ENCODE measurements around the gene KRTAP10-4.

Gene KRTAP10-4

GRCh38 chr21:44558695-44559094 lies 14.8 kb upstream of the KRTAP10-4 start, which contains the start of gene KRTAP10-3:
Gene KRTAP10-3 (minus strand): TSS chr21:44558795. CDS start chr21:44558715, 80 bp downstream.
- Histone ChIP-seq H2BK5ac (ENCODE audit: low read length) (no peak within 1 kb of the TSS), H2BK15ac (ENCODE audit: low read length) (peak within 1 kb of the TSS; percentile 28), H3K79me1 (ENCODE audit: low read depth, low read length) (no peaks in the 10 kb centered on the region), H4K8ac (ENCODE audit: low read depth, low read length) (peak within 1 kb of the TSS; percentile 79), H3K4me2 (ENCODE audit: insufficient read depth, low read length, poor library complexity, severe bottlenecking) (no peak within 1 kb of the TSS), H3K18ac (ENCODE audit: low read length) (peak within 1 kb of the TSS; percentile 90), H4K91ac (ENCODE audit: low read depth, low read length, poor library complexity) (no peak within 1 kb of the TSS), H3K9me3 (replicated peaks in 1 of 2; ENCODE audit: control insufficient read depth in 2 of 2, insufficient read depth in 1 of 2, low read depth in 1 of 2, low read length in 2 of 2) (no peaks in the 10 kb centered on the region), H3K4ac (ENCODE audit: low read length) (peak within 1 kb of the TSS; percentile 68), H3K27ac (replicated peaks; ENCODE audit: low read length) (no peak within 1 kb of the TSS), H2AFZ (ENCODE audit: low read length) (no peak within 1 kb of the TSS), H2BK120ac (ENCODE audit: low read depth, low read length) (peak within 1 kb of the TSS; percentile 54), H3K14ac (ENCODE audit: low read length) (peak within 1 kb of the TSS; percentile 92), H2AK5ac (ENCODE audit: low read depth, low read length) (peak within 1 kb of the TSS; percentile 49), H3K4me3 (ENCODE audit: low read length in 2 of 2) (no peak within 1 kb of the TSS), H2BK12ac (ENCODE audit: low read length) (peak within 1 kb of the TSS; percentile 88), H3K27me3 (ENCODE audit: control insufficient read depth in 3 of 3, insufficient read depth in 3 of 3, low read depth in 1 of 3, low read length in 3 of 3) (no peaks in the 10 kb centered on the region), H3K4me1 (ENCODE audit: control insufficient read depth in 2 of 2, insufficient read depth in 1 of 2, low read depth in 1 of 2, low read length in 2 of 2) (peaks cover 2 to 5% of the 10 kb centered on the region in 2 donors), H3K9ac (ENCODE audit: low read depth, low read length, poor library complexity) (peak within 1 kb of the TSS; percentile 67), H3K23ac (ENCODE audit: low read depth, low read length, poor library complexity) (no peak within 1 kb of the TSS), H3K36me3 (replicated peaks in 1 of 2; ENCODE audit: control insufficient read depth in 2 of 2, insufficient read depth in 2 of 2, low read length in 2 of 2) (no peaks in the 10 kb centered on the region)
- no CpG with 5 or more reads among the region's 5 CpGs for WGBS, 2 donors (ENCODE audit: extremely low coverage in 2 of 2, insufficient read length in 2 of 2, insufficient replicate concordance in 1 of 2)
- DNase-seq (ENCODE audit: low spot score), result no peak

GRCh38 chr21:44564099-44564498 lies 9.4 kb upstream of the KRTAP10-4 start:
- Histone ChIP-seq H2BK5ac (ENCODE audit: low read length) (no peak overlapping the region), H3K4me2 (ENCODE audit: insufficient read depth, low read length, poor library complexity, severe bottlenecking) (no peak overlapping the region), H3K27ac (replicated peaks; ENCODE audit: low read length) (no peak overlapping the region), H2BK15ac (ENCODE audit: low read length) (no peak overlapping the region), H2BK120ac (ENCODE audit: low read depth, low read length) (no peak overlapping the region), H4K91ac (ENCODE audit: low read depth, low read length, poor library complexity) (no peak overlapping the region), H3K4me3 (ENCODE audit: low read length in 2 of 2) (no peak overlapping the region), H2AFZ (ENCODE audit: low read length) (no peak overlapping the region), H3K36me3 (replicated peaks in 1 of 2; ENCODE audit: control insufficient read depth in 2 of 2, insufficient read depth in 2 of 2, low read length in 2 of 2) (no peaks in the 10 kb centered on the region), H3K27me3 (ENCODE audit: control insufficient read depth in 3 of 3, insufficient read depth in 3 of 3, low read depth in 1 of 3, low read length in 3 of 3) (no peaks in the 10 kb centered on the region), H2AK5ac (ENCODE audit: low read depth, low read length) (no peak overlapping the region), H3K9ac (ENCODE audit: low read depth, low read length, poor library complexity) (no peak overlapping the region), H3K4me1 (ENCODE audit: control insufficient read depth in 2 of 2, insufficient read depth in 1 of 2, low read depth in 1 of 2, low read length in 2 of 2) (no peaks in the 10 kb centered on the region), H3K9me3 (replicated peaks in 1 of 2; ENCODE audit: control insufficient read depth in 2 of 2, insufficient read depth in 1 of 2, low read depth in 1 of 2, low read length in 2 of 2) (no peaks in the 10 kb centered on the region), H2BK12ac (ENCODE audit: low read length) (no peak overlapping the region), H3K79me1 (ENCODE audit: low read depth, low read length) (no peaks in the 10 kb centered on the region), H3K18ac (ENCODE audit: low read length) (no peak overlapping the region), H3K14ac (ENCODE audit: low read length) (no peak overlapping the region), H4K8ac (ENCODE audit: low read depth, low read length) (no peak overlapping the region), H3K23ac (ENCODE audit: low read depth, low read length, poor library complexity) (no peak overlapping the region), H3K4ac (ENCODE audit: low read length) (no peak overlapping the region)
- no peak for DNase-seq (ENCODE audit: low spot score)
- no CpG with 5 or more reads among the region's 1 CpG for WGBS, 2 donors (ENCODE audit: extremely low coverage in 2 of 2, insufficient read length in 2 of 2, insufficient replicate concordance in 1 of 2)

GRCh38 chr21:44564886-44565598 lies 8.5 kb upstream of the KRTAP10-4 start:
- Histone ChIP-seq H4K8ac (ENCODE audit: low read depth, low read length) (no peak overlapping the region), H2BK15ac (ENCODE audit: low read length) (no peak overlapping the region), H2BK120ac (ENCODE audit: low read depth, low read length) (no peak overlapping the region), H3K27ac (replicated peaks; ENCODE audit: low read length) (no peak overlapping the region), H3K9ac (ENCODE audit: low read depth, low read length, poor library complexity) (no peak overlapping the region), H3K36me3 (replicated peaks in 1 of 2; ENCODE audit: control insufficient read depth in 2 of 2, insufficient read depth in 2 of 2, low read length in 2 of 2) (no peaks in the 10 kb centered on the region), H4K91ac (ENCODE audit: low read depth, low read length, poor library complexity) (no peak overlapping the region), H2BK12ac (ENCODE audit: low read length) (no peak overlapping the region), H3K4me1 (ENCODE audit: control insufficient read depth in 2 of 2, insufficient read depth in 1 of 2, low read depth in 1 of 2, low read length in 2 of 2) (no peaks in the 10 kb centered on the region), H2AFZ (ENCODE audit: low read length) (no peak overlapping the region), H3K4me3 (ENCODE audit: low read length in 2 of 2) (no peak overlapping the region), H3K9me3 (replicated peaks in 1 of 2; ENCODE audit: control insufficient read depth in 2 of 2, insufficient read depth in 1 of 2, low read depth in 1 of 2, low read length in 2 of 2) (no peaks in the 10 kb centered on the region), H3K23ac (ENCODE audit: low read depth, low read length, poor library complexity) (no peak overlapping the region), H3K27me3 (ENCODE audit: control insufficient read depth in 3 of 3, insufficient read depth in 3 of 3, low read depth in 1 of 3, low read length in 3 of 3) (no peaks in the 10 kb centered on the region), H2AK5ac (ENCODE audit: low read depth, low read length) (no peak overlapping the region), H2BK5ac (ENCODE audit: low read length) (no peak overlapping the region), H3K18ac (ENCODE audit: low read length) (no peak overlapping the region), H3K79me1 (ENCODE audit: low read depth, low read length) (no peaks in the 10 kb centered on the region), H3K4ac (ENCODE audit: low read length) (no peak overlapping the region), H3K4me2 (ENCODE audit: insufficient read depth, low read length, poor library complexity, severe bottlenecking) (no peak overlapping the region), H3K14ac (ENCODE audit: low read length) (no peak overlapping the region)
- DNase-seq (ENCODE audit: low spot score), result no peak
- WGBS, 2 donors (ENCODE audit: extremely low coverage in 2 of 2, insufficient read length in 2 of 2, insufficient replicate concordance in 1 of 2), result no CpG with 5 or more reads among the region's 1 CpG

GRCh38 chr21:44566403-44566802 lies 7.1 kb upstream of the KRTAP10-4 start:
- DNase-seq (ENCODE audit: low spot score), result no peak
- H3K4ac ChIP-seq (ENCODE audit: low read length), result no peak overlapping the region
- no peak overlapping the region for H2AK5ac ChIP-seq (ENCODE audit: low read depth, low read length)
- H3K36me3 ChIP-seq (replicated peaks in 1 of 2; ENCODE audit: control insufficient read depth in 2 of 2, insufficient read depth in 2 of 2, low read length in 2 of 2), result no peaks in the 10 kb centered on the region
- no peak overlapping the region for H4K91ac ChIP-seq (ENCODE audit: low read depth, low read length, poor library complexity)
- H3K9ac ChIP-seq (ENCODE audit: low read depth, low read length, poor library complexity), result no peak overlapping the region
- no peaks in the 10 kb centered on the region for H3K4me1 ChIP-seq (ENCODE audit: control insufficient read depth in 2 of 2, insufficient read depth in 1 of 2, low read depth in 1 of 2, low read length in 2 of 2)
- no peak overlapping the region for H2BK120ac ChIP-seq (ENCODE audit: low read depth, low read length)
- H2BK5ac ChIP-seq (ENCODE audit: low read length), result no peak overlapping the region
- no peak overlapping the region for H3K27ac ChIP-seq (replicated peaks; ENCODE audit: low read length)
- H3K18ac ChIP-seq (ENCODE audit: low read length), result no peak overlapping the region
- no peaks in the 10 kb centered on the region for H3K79me1 ChIP-seq (ENCODE audit: low read depth, low read length)
- H4K8ac ChIP-seq (ENCODE audit: low read depth, low read length), result no peak overlapping the region
- no peak overlapping the region for H3K4me2 ChIP-seq (ENCODE audit: insufficient read depth, low read length, poor library complexity, severe bottlenecking)
- peaks cover 3 to 4% of the 10 kb centered on the region in 2 donors for H3K9me3 ChIP-seq (replicated peaks in 1 of 2; ENCODE audit: control insufficient read depth in 2 of 2, insufficient read depth in 1 of 2, low read depth in 1 of 2, low read length in 2 of 2)
- H3K27me3 ChIP-seq (ENCODE audit: control insufficient read depth in 3 of 3, insufficient read depth in 3 of 3, low read depth in 1 of 3, low read length in 3 of 3), result no peaks in the 10 kb centered on the region
- no peak overlapping the region for H2BK15ac ChIP-seq (ENCODE audit: low read length)
- no peak overlapping the region for H2BK12ac ChIP-seq (ENCODE audit: low read length)
- H3K14ac ChIP-seq (ENCODE audit: low read length), result no peak overlapping the region
- no CpG with 5 or more reads among the region's 1 CpG for WGBS, 2 donors (ENCODE audit: extremely low coverage in 2 of 2, insufficient read length in 2 of 2, insufficient replicate concordance in 1 of 2)
- H3K23ac ChIP-seq (ENCODE audit: low read depth, low read length, poor library complexity), result no peak overlapping the region
- H3K4me3 ChIP-seq (ENCODE audit: low read length in 2 of 2), result no peak overlapping the region
- H2AFZ ChIP-seq (ENCODE audit: low read length), result no peak overlapping the region

Measured in neuronal stem cell (in vitro differentiated cells).